ENCODE measurements around the gene TLN1. TPM values are rescaled to one million over a fixed set of nuclear protein-coding genes. Genes with fewer than 3 reads are reported as not detected.

TLN1 gene
- total and polyA plus RNA-seq, 2 experiments from 2014 or later: 21.5 to 120 TPM

DNA sequence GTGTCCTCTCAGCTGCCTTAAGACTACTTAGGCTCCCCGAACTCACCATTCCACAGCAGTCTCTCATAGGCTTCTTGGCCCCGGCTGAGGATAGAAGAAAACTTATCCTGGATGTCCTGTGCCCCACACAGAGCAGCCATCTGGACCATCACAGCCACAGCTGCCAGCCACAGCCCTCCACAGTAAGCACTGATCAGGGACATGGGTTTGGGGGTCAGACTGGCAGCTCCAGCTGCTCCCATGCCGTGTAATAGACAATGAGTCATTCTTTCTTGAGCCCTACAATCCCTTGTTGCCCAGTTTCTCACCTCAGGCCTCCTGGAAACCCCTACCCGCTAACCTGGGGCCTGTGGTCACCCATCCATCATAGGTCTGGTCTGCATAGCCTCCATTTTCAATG, 6.2 kb upstream of the TLN1 start (continued):
- TF ChIP-seq, protein P1, sequence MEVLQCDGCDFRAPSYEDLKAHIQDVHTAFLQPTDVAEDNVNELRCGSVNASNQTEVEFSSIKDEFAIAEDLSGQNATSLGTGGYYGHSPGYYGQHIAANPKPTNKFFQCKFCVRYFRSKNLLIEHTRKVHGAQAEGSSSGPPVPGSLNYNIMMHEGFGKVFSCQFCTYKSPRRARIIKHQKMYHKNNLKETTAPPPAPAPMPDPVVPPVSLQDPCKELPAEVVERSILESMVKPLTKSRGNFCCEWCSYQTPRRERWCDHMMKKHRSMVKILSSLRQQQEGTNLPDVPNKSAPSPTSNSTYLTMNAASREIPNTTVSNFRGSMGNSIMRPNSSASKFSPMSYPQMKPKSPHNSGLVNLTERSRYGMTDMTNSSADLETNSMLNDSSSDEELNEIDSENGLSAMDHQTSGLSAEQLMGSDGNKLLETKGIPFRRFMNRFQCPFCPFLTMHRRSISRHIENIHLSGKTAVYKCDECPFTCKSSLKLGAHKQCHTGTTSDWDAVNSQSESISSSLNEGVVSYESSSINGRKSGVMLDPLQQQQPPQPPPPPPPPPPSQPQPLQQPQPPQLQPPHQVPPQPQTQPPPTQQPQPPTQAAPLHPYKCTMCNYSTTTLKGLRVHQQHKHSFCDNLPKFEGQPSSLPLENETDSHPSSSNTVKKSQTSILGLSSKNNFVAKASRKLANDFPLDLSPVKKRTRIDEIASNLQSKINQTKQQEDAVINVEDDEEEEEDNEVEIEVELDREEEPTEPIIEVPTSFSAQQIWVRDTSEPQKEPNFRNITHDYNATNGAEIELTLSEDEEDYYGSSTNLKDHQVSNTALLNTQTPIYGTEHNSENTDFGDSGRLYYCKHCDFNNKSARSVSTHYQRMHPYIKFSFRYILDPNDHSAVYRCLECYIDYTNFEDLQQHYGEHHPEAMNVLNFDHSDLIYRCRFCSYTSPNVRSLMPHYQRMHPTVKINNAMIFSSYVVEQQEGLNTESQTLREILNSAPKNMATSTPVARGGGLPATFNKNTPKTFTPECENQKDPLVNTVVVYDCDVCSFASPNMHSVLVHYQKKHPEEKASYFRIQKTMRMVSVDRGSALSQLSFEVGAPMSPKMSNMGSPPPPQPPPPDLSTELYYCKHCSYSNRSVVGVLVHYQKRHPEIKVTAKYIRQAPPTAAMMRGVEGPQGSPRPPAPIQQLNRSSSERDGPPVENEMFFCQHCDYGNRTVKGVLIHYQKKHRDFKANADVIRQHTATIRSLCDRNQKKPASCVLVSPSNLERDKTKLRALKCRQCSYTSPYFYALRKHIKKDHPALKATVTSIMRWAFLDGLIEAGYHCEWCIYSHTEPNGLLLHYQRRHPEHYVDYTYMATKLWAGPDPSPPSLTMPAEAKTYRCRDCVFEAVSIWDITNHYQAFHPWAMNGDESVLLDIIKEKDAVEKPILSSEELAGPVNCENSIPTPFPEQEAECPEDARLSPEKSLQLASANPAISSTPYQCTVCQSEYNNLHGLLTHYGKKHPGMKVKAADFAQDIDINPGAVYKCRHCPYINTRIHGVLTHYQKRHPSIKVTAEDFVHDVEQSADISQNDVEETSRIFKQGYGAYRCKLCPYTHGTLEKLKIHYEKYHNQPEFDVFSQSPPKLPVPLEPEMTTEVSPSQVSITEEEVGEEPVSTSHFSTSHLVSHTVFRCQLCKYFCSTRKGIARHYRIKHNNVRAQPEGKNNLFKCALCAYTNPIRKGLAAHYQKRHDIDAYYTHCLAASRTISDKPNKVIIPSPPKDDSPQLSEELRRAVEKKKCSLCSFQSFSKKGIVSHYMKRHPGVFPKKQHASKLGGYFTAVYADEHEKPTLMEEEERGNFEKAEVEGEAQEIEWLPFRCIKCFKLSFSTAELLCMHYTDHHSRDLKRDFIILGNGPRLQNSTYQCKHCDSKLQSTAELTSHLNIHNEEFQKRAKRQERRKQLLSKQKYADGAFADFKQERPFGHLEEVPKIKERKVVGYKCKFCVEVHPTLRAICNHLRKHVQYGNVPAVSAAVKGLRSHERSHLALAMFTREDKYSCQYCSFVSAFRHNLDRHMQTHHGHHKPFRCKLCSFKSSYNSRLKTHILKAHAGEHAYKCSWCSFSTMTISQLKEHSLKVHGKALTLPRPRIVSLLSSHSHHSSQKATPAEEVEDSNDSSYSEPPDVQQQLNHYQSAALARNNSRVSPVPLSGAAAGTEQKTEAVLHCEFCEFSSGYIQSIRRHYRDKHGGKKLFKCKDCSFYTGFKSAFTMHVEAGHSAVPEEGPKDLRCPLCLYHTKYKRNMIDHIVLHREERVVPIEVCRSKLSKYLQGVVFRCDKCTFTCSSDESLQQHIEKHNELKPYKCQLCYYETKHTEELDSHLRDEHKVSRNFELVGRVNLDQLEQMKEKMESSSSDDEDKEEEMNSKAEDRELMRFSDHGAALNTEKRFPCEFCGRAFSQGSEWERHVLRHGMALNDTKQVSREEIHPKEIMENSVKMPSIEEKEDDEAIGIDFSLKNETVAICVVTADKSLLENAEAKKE (CRISPR knock-in tag; IDR thresholded peaks at IDR 0.05): no peak

DNA sequence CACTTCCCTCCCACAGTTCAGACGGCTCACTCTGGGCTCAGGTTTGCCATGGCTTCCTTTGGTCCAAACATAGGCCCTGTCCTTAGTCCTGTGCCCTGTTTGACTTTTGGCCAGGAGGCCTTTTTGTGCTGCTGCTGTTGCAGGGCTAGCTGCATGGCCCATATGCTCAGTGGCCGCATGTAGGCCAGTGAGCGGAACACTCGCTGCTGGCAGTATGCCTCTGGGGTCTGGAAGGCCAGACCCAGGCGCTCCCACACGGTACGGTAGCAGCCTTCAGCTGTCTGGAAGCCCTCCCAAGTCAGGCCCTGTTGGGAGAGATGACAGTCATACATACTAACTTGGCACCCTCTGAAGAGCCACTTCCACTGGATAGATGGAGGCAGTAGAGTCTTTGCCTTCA, 5.1 kb upstream of the TLN1 start:
- Histone ChIP-seq H4K20me1 (replicated peaks; ENCODE audit: insufficient read depth) (peaks cover 18% of the 10 kb centered on the region), H3K4me2 (no peak overlapping the region), H3K79me2 (replicated peaks; ENCODE audit: insufficient read depth) (peaks cover 10% of the 10 kb centered on the region; the same call in 1 of the 2 replicates), H3K4me3 (no peak overlapping the region), H3F3A (replicated peaks; ENCODE audit: low read depth) (peaks cover 14% of the 10 kb centered on the region), H3K9me2 (ENCODE audit: insufficient read depth) (no peaks in the 10 kb centered on the region), H3K36me3 (ENCODE audit: insufficient read depth) (peaks cover 35% of the 10 kb centered on the region), H3K27me3 (ENCODE audit: insufficient read depth) (no peaks in the 10 kb centered on the region), H2AFZ (no peak overlapping the region), H3K27ac (ENCODE audit: low read depth) (no peak overlapping the region), H3K4me1 (ENCODE audit: insufficient read depth) (no peaks in the 10 kb centered on the region)
- DNase-seq (ENCODE audit: low spot score) (no peak), ATAC-seq (no peak)
- H3K4me1 Mint-ChIP-seq: peaks cover 6% of the 10 kb centered on the region
- H3K9me3 Mint-ChIP-seq: no peaks in the 10 kb centered on the region; the same call in 2 of the 3 replicates
- peaks cover 75% of the 10 kb centered on the region for H3K36me3 Mint-ChIP-seq (ENCODE audit: low read depth)
- H3K27me3 Mint-ChIP-seq (ENCODE audit: insufficient read depth, low read depth, poor library complexity): peaks cover 6% of the 10 kb centered on the region
- H3K4me3 Mint-ChIP-seq: no peak overlapping the region
- H3K27ac Mint-ChIP-seq: no peak overlapping the region
- TF ChIP-seq, protein P2, sequence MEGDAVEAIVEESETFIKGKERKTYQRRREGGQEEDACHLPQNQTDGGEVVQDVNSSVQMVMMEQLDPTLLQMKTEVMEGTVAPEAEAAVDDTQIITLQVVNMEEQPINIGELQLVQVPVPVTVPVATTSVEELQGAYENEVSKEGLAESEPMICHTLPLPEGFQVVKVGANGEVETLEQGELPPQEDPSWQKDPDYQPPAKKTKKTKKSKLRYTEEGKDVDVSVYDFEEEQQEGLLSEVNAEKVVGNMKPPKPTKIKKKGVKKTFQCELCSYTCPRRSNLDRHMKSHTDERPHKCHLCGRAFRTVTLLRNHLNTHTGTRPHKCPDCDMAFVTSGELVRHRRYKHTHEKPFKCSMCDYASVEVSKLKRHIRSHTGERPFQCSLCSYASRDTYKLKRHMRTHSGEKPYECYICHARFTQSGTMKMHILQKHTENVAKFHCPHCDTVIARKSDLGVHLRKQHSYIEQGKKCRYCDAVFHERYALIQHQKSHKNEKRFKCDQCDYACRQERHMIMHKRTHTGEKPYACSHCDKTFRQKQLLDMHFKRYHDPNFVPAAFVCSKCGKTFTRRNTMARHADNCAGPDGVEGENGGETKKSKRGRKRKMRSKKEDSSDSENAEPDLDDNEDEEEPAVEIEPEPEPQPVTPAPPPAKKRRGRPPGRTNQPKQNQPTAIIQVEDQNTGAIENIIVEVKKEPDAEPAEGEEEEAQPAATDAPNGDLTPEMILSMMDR (conservative IDR thresholded peaks at IDR 0.05; ENCODE audit: low read depth in 2 of 2): no peak
- TF ChIP-seq NANOG (IDR thresholded peaks at IDR 0.05; ENCODE audit: borderline replicate concordance) (no peak), ZNF114 (CRISPR knock-in tag; IDR thresholded peaks at IDR 0.05) (no peak), JUNB (IDR thresholded peaks at IDR 0.05; ENCODE audit: unreplicated experiment) (no peak), POLR2AphosphoS5 (IDR thresholded peaks at IDR 0.05; ENCODE audit: low read depth) (no peak)
- TF ChIP-seq, protein P3, sequence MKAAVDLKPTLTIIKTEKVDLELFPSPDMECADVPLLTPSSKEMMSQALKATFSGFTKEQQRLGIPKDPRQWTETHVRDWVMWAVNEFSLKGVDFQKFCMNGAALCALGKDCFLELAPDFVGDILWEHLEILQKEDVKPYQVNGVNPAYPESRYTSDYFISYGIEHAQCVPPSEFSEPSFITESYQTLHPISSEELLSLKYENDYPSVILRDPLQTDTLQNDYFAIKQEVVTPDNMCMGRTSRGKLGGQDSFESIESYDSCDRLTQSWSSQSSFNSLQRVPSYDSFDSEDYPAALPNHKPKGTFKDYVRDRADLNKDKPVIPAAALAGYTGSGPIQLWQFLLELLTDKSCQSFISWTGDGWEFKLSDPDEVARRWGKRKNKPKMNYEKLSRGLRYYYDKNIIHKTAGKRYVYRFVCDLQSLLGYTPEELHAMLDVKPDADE (IDR thresholded peaks at IDR 0.05): no peak
- TF ChIP-seq, protein P1 (CRISPR knock-in tag; IDR thresholded peaks at IDR 0.05): no peak
